Measurements from ENCODE around the gene MRFAP1L1.

The MRFAP1L1 gene

GRCh38 chr4:6699903-6700302, 9.8 kb downstream of the MRFAP1L1 start:
- no peak overlapping the region for H3K4me2 ChIP-seq (ENCODE audit: low read length)

GRCh38 chr4:6699388-6699787, 10.3 kb downstream of the MRFAP1L1 start:
- peaks cover 2% of the 10 kb centered on the region for H3K79me2 ChIP-seq (ENCODE audit: control insufficient read depth, insufficient read depth, low read length)
- H3K36me3 ChIP-seq (ENCODE audit: control insufficient read depth, insufficient read depth, low read length) = no peaks in the 10 kb centered on the region
- H3K27ac ChIP-seq (ENCODE audit: low read depth, low read length) = no peak overlapping the region
- no peak overlapping the region for H3K9ac ChIP-seq (ENCODE audit: low read length)
- no peak overlapping the region for H2BK120ac ChIP-seq (ENCODE audit: low read depth, low read length)
- H3K23ac ChIP-seq (ENCODE audit: low read length) = no peak overlapping the region
- no peaks in the 10 kb centered on the region for H3K4me1 ChIP-seq (ENCODE audit: control insufficient read depth, low read depth, low read length)
- H3K79me1 ChIP-seq (ENCODE audit: low read length) = peaks cover 5% of the 10 kb centered on the region
- H3K56ac ChIP-seq (ENCODE audit: low read length) = no peak overlapping the region
- WGBS (ENCODE audit: extremely low coverage, insufficient coverage, low lambda C conversion rate) = no CpG with 5 or more reads among the region's 5 CpGs
- H3K4me2 ChIP-seq (ENCODE audit: low read length) = no peak overlapping the region
- DNase-seq = no peak
- H3K4ac ChIP-seq (ENCODE audit: low read depth, low read length) = no peak overlapping the region
- H3K4me3 ChIP-seq (ENCODE audit: low read length) = no peak overlapping the region
- H2BK5ac ChIP-seq (ENCODE audit: low read length) = no peak overlapping the region
- H2BK15ac ChIP-seq (replicated peaks; ENCODE audit: low read depth) = no peak overlapping the region
- H2AK5ac ChIP-seq (ENCODE audit: low read length) = no peak overlapping the region
- H3K18ac ChIP-seq (ENCODE audit: low read length) = no peak overlapping the region
- no peak overlapping the region for H4K5ac ChIP-seq (ENCODE audit: low read length)
- H3K27me3 ChIP-seq (ENCODE audit: insufficient read depth, low read length, poor library complexity) = no peaks in the 10 kb centered on the region
- no peak overlapping the region for H4K8ac ChIP-seq (ENCODE audit: low read depth, low read length)

More at GRCh38 chr4:6699903-6700302, 9.8 kb downstream of the MRFAP1L1 start:
- Histone ChIP-seq H2BK120ac (ENCODE audit: low read depth, low read length) (no peak overlapping the region), H3K79me2 (ENCODE audit: control insufficient read depth, insufficient read depth, low read length) (peaks cover 2% of the 10 kb centered on the region), H3K9ac (ENCODE audit: low read length) (no peak overlapping the region), H3K18ac (ENCODE audit: low read length) (no peak overlapping the region), H3K4ac (ENCODE audit: low read depth, low read length) (no peak overlapping the region), H3K56ac (ENCODE audit: low read length) (no peak overlapping the region), H3K27me3 (ENCODE audit: insufficient read depth, low read length, poor library complexity) (no peaks in the 10 kb centered on the region), H3K4me3 (ENCODE audit: low read length) (no peak overlapping the region), H2BK15ac (replicated peaks; ENCODE audit: low read depth) (no peak overlapping the region), H3K27ac (ENCODE audit: low read depth, low read length) (no peak overlapping the region), H2AK5ac (ENCODE audit: low read length) (no peak overlapping the region), H3K23ac (ENCODE audit: low read length) (no peak overlapping the region), H3K36me3 (ENCODE audit: control insufficient read depth, insufficient read depth, low read length) (no peaks in the 10 kb centered on the region), H4K8ac (ENCODE audit: low read depth, low read length) (no peak overlapping the region), H3K4me1 (ENCODE audit: control insufficient read depth, low read depth, low read length) (no peaks in the 10 kb centered on the region), H2BK5ac (ENCODE audit: low read length) (no peak overlapping the region), H4K5ac (ENCODE audit: low read length) (no peak overlapping the region), H3K79me1 (ENCODE audit: low read length) (peaks cover 7% of the 10 kb centered on the region)
- WGBS (ENCODE audit: extremely low coverage, insufficient coverage, low lambda C conversion rate) = no CpG with 5 or more reads among the region's 1 CpG
- no peak for DNase-seq

- Histone ChIP-seq H3K36me3 (ENCODE audit: control insufficient read depth, insufficient read depth, low read length) (no peaks in the 10 kb centered on the region), H2AK5ac (ENCODE audit: low read length) (no peak overlapping the region), H3K9ac (ENCODE audit: low read length) (no peak overlapping the region), H3K4me2 (ENCODE audit: low read length) (no peak overlapping the region), H2BK5ac (ENCODE audit: low read length) (no peak overlapping the region), H3K79me2 (ENCODE audit: control insufficient read depth, insufficient read depth, low read length) (no peaks in the 10 kb centered on the region), H3K23ac (ENCODE audit: low read length) (no peak overlapping the region), H3K4ac (ENCODE audit: low read depth, low read length) (no peak overlapping the region), H3K4me1 (ENCODE audit: control insufficient read depth, low read depth, low read length) (no peaks in the 10 kb centered on the region), H3K56ac (ENCODE audit: low read length) (no peak overlapping the region), H4K5ac (ENCODE audit: low read length) (no peak overlapping the region), H3K27me3 (ENCODE audit: insufficient read depth, low read length, poor library complexity) (no peaks in the 10 kb centered on the region), H3K18ac (ENCODE audit: low read length) (no peak overlapping the region), H4K8ac (ENCODE audit: low read depth, low read length) (no peak overlapping the region), H3K27ac (ENCODE audit: low read depth, low read length) (no peak overlapping the region), H2BK120ac (ENCODE audit: low read depth, low read length) (no peak overlapping the region), H2BK15ac (replicated peaks; ENCODE audit: low read depth) (no peak overlapping the region), H3K79me1 (ENCODE audit: low read length) (peaks cover 2% of the 10 kb centered on the region), H3K4me3 (ENCODE audit: low read length) (no peak overlapping the region)
- DNase-seq = no peak
- no CpG with 5 or more reads among the region's 6 CpGs for WGBS (ENCODE audit: extremely low coverage, insufficient coverage, low lambda C conversion rate)
Measured at GRCh38 chr4:6697131-6697530, 12.5 kb downstream of the MRFAP1L1 start.

GRCh38 chr4:6696611-6697010, 13.1 kb downstream of the MRFAP1L1 start:
- H3K18ac ChIP-seq (ENCODE audit: low read length) = no peak overlapping the region
- H3K4me2 ChIP-seq (ENCODE audit: low read length) = no peak overlapping the region
- no peak overlapping the region for H3K9ac ChIP-seq (ENCODE audit: low read length)
- H2BK15ac ChIP-seq (replicated peaks; ENCODE audit: low read depth) = no peak overlapping the region
- H3K27ac ChIP-seq (ENCODE audit: low read depth, low read length) = no peak overlapping the region
- no peak overlapping the region for H3K4me3 ChIP-seq (ENCODE audit: low read length)
- no peak overlapping the region for H3K23ac ChIP-seq (ENCODE audit: low read length)
- peaks cover 2% of the 10 kb centered on the region for H3K79me1 ChIP-seq (ENCODE audit: low read length)
- no peaks in the 10 kb centered on the region for H3K27me3 ChIP-seq (ENCODE audit: insufficient read depth, low read length, poor library complexity)
- H4K5ac ChIP-seq (ENCODE audit: low read length) = no peak overlapping the region
- no peak overlapping the region for H2AK5ac ChIP-seq (ENCODE audit: low read length)
- no peaks in the 10 kb centered on the region for H3K36me3 ChIP-seq (ENCODE audit: control insufficient read depth, insufficient read depth, low read length)
- no peaks in the 10 kb centered on the region for H3K79me2 ChIP-seq (ENCODE audit: control insufficient read depth, insufficient read depth, low read length)
- H2BK120ac ChIP-seq (ENCODE audit: low read depth, low read length) = no peak overlapping the region
- DNase-seq = no peak
- no peak overlapping the region for H4K8ac ChIP-seq (ENCODE audit: low read depth, low read length)
- H3K4ac ChIP-seq (ENCODE audit: low read depth, low read length) = no peak overlapping the region
- H3K4me1 ChIP-seq (ENCODE audit: control insufficient read depth, low read depth, low read length) = no peaks in the 10 kb centered on the region
- no peak overlapping the region for H3K56ac ChIP-seq (ENCODE audit: low read length)
- no CpG with 5 or more reads among the region's 8 CpGs for WGBS (ENCODE audit: extremely low coverage, insufficient coverage, low lambda C conversion rate)
- H2BK5ac ChIP-seq (ENCODE audit: low read length) = no peak overlapping the region

- Histone ChIP-seq H3K4me2 (ENCODE audit: low read length) (no peak overlapping the region), H3K9ac (ENCODE audit: low read length) (no peak overlapping the region), H2AK5ac (ENCODE audit: low read length) (no peak overlapping the region), H4K8ac (ENCODE audit: low read depth, low read length) (no peak overlapping the region), H2BK120ac (ENCODE audit: low read depth, low read length) (no peak overlapping the region), H3K23ac (ENCODE audit: low read length) (no peak overlapping the region), H3K27ac (ENCODE audit: low read depth, low read length) (no peak overlapping the region), H3K4me1 (ENCODE audit: control insufficient read depth, low read depth, low read length) (no peaks in the 10 kb centered on the region), H3K18ac (ENCODE audit: low read length) (no peak overlapping the region), H3K79me1 (ENCODE audit: low read length) (peaks cover 2% of the 10 kb centered on the region), H2BK15ac (replicated peaks; ENCODE audit: low read depth) (no peak overlapping the region), H4K5ac (ENCODE audit: low read length) (no peak overlapping the region), H2BK5ac (ENCODE audit: low read length) (no peak overlapping the region), H3K27me3 (ENCODE audit: insufficient read depth, low read length, poor library complexity) (no peaks in the 10 kb centered on the region), H3K4ac (ENCODE audit: low read depth, low read length) (no peak overlapping the region), H3K79me2 (ENCODE audit: control insufficient read depth, insufficient read depth, low read length) (no peaks in the 10 kb centered on the region), H3K36me3 (ENCODE audit: control insufficient read depth, insufficient read depth, low read length) (no peaks in the 10 kb centered on the region), H3K4me3 (ENCODE audit: low read length) (no peak overlapping the region), H3K56ac (ENCODE audit: low read length) (no peak overlapping the region)
- DNase-seq = no peak
- WGBS (ENCODE audit: extremely low coverage, insufficient coverage, low lambda C conversion rate) = no CpG with 5 or more reads among the region's 18 CpGs
Measured at GRCh38 chr4:6695660-6696610, 13.7 kb downstream of the MRFAP1L1 start.

Measured in mesendoderm (in vitro differentiated cells).